Nephron progenitor cell (in vitro differentiated cells): ENCODE measurements around the gene VPS4B.

Source experiments
- DNase-seq: peaks from one replicate; pipeline ENCODE4 v3.0.0; 2021
- H3K27ac Mint-ChIP-seq: 2 replicates; pipeline ENCODE4 v1.8.0; 2021; ENCODE audit warnings: mild to moderate bottlenecking, moderate library complexity, mixed read lengths
- H3K27me3 Mint-ChIP-seq: 2 replicates; pipeline ENCODE4 v1.8.0; 2021; ENCODE audit warnings: mild to moderate bottlenecking, low read depth, mixed read lengths; ENCODE audit not compliant: poor library complexity
- H3K36me3 Mint-ChIP-seq: 2 replicates; pipeline ENCODE4 v1.8.0; 2021; ENCODE audit warnings: low read depth, mixed read lengths
- H3K4me1 Mint-ChIP-seq: 2 replicates; pipeline ENCODE4 v1.8.0; 2021; ENCODE audit warnings: mixed read lengths
- H3K4me3 Mint-ChIP-seq: 2 replicates; pipeline ENCODE4 v1.8.0; 2021; ENCODE audit warnings: mild to moderate bottlenecking, moderate library complexity, mixed read lengths
- H3K9me3 Mint-ChIP-seq: 2 replicates; pipeline ENCODE4 v1.8.0; 2021; ENCODE audit warnings: mild to moderate bottlenecking, moderate library complexity, mixed read lengths
- CTCF ChIP-seq: fragments of 200-600 bp; sonication (generic); IDR thresholded peaks from 2 replicates; pipeline ENCODE4 v1.5.0; 2021; ENCODE audit warnings: antibody characterized with exemption

VPS4B gene

DNA sequence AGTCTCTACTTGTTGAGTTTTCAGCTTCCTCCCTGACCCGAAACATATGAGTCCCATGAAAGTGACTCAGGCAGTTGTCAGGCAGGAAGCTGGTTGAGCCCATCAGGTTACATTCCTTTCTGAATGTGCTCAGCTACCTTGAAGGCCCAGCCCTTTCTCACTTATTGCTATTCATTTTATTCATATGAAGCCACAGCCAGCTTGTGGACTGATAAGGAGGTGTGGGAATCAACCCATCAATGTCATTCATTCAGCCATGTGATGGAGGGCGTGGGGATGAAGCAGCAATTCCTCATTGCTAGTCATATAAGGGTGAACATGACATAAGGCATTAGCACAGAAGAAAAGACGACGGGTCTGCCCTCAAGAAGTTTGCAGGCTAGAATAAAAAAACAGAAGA, 5.3 kb upstream of the VPS4B start:
- peaks cover 19% of the 10 kb centered on the region for H3K4me1 Mint-ChIP-seq
- no peaks in the 10 kb centered on the region for H3K9me3 Mint-ChIP-seq
- peaks cover 28% of the 10 kb centered on the region for H3K27me3 Mint-ChIP-seq
- no peak overlapping the region for H3K4me3 Mint-ChIP-seq
- no peak for DNase-seq
- H3K27ac Mint-ChIP-seq, result no peak overlapping the region
- no peak for TF ChIP-seq CTCF
- H3K36me3 Mint-ChIP-seq, result no peaks in the 10 kb centered on the region

- Mint-ChIP-seq H3K9me3 (no peaks in the 10 kb centered on the region), H3K27me3 (peaks cover 10% of the 10 kb centered on the region), H3K4me3 (peak overlapping the region; percentile 99), H3K27ac (peak overlapping the region; percentile 100), H3K4me1 (peaks cover 27% of the 10 kb centered on the region), H3K36me3 (no peaks in the 10 kb centered on the region)
- no peak for DNase-seq
- no peak for TF ChIP-seq CTCF
Observed at GRCh38 chr18:63422864-63423304, 608 bp upstream of the VPS4B start.

DNA sequence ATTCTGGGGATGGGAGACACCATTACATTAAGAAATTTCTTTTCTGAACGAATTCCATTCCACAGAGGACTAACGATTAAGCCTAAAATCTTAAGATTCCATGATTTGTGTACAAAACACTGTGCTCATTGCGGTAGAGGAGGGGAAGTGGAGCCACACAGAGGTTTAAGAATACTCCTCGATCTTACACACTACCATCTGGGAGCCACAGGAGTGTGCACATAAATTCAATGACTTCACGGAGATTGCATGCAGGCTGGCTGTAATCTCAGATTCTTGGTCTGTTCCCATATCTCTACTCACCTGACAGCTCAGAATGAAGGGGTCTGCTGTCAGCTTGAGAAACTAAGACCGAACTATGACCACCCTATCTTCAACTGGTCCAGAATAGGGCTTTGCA, 762 bp downstream of the VPS4B start:
- peak overlapping the region; percentile 99 for H3K4me3 Mint-ChIP-seq
- peak overlapping the region; percentile 100 for H3K27ac Mint-ChIP-seq

DNA sequence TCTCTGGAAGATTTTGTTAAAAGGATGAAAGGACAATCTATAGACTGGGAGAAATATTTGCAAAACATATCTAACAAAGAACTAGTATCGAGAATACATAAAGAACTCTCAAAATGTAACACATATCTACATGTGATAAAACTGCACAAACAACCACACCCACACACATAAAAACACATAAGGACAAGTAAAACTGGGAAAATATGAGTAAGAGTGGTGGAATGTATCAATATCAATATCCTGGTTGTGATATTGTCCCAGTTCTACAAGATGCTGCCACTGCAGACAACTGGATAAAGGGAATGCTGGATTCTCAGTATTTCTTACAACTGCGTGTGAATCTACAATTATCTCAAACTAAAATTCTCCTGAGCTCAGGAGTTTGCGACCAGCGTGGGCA, 9.3 kb downstream of the VPS4B start:
- no peak for TF ChIP-seq CTCF
- Mint-ChIP-seq H3K9me3 (no peaks in the 10 kb centered on the region), H3K27me3 (no peaks in the 10 kb centered on the region), H3K27ac (no peak overlapping the region), H3K4me3 (no peak overlapping the region), H3K36me3 (peaks cover 45% of the 10 kb centered on the region), H3K4me1 (no peaks in the 10 kb centered on the region)
- DNase-seq, result no peak

More for the DNA sequence above, 762 bp downstream of the VPS4B start:
- Mint-ChIP-seq H3K4me1 (peaks cover 27% of the 10 kb centered on the region), H3K27me3 (peaks cover 10% of the 10 kb centered on the region), H3K9me3 (no peaks in the 10 kb centered on the region), H3K36me3 (no peaks in the 10 kb centered on the region)
- TF ChIP-seq CTCF, result no peak
- DNase-seq, result no peak

- no peak for DNase-seq
- TF ChIP-seq CTCF, result no peak
- H3K27ac Mint-ChIP-seq, result no peak overlapping the region
- H3K27me3 Mint-ChIP-seq, result no peaks in the 10 kb centered on the region
- no peak overlapping the region for H3K4me3 Mint-ChIP-seq
- no peaks in the 10 kb centered on the region for H3K4me1 Mint-ChIP-seq
- no peaks in the 10 kb centered on the region for H3K9me3 Mint-ChIP-seq
- peaks cover 59% of the 10 kb centered on the region for H3K36me3 Mint-ChIP-seq
Observed at GRCh38 chr18:63410792-63411191, 11.5 kb downstream of the VPS4B start.

DNA sequence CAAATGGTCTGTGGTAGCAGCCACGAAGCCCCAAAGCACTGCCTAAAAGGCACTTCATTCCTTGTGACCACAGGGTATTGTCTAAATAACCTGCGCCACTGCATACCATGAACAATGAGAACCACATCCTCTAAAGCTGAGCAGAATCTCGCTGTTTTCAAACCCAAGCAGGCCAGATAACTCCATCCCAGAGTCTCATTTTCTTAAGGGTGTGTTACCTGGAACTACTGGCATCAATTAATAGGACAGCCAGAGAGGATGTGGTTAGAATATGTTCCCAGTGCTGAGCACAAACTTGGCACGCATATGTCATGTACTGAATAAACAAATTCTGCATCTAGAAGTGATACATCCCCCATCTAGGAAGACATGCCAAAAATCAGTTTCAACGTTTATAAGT, 13.0 kb downstream of the VPS4B start:
- H3K27me3 Mint-ChIP-seq, result no peaks in the 10 kb centered on the region
- H3K4me1 Mint-ChIP-seq, result no peaks in the 10 kb centered on the region
- no peak for TF ChIP-seq CTCF
- no peak for DNase-seq
- peaks cover 51% of the 10 kb centered on the region for H3K36me3 Mint-ChIP-seq
- no peak overlapping the region for H3K4me3 Mint-ChIP-seq
- H3K27ac Mint-ChIP-seq, result no peak overlapping the region
- H3K9me3 Mint-ChIP-seq, result no peaks in the 10 kb centered on the region
